ENCODE measurements around the gene RAET1G.
"Not testable (repeated sequence)": the region's sequence is repeated elsewhere in the genome, so short reads cannot be mapped to it uniquely, and the experiment has no call there.

Gene RAET1G

DNA sequence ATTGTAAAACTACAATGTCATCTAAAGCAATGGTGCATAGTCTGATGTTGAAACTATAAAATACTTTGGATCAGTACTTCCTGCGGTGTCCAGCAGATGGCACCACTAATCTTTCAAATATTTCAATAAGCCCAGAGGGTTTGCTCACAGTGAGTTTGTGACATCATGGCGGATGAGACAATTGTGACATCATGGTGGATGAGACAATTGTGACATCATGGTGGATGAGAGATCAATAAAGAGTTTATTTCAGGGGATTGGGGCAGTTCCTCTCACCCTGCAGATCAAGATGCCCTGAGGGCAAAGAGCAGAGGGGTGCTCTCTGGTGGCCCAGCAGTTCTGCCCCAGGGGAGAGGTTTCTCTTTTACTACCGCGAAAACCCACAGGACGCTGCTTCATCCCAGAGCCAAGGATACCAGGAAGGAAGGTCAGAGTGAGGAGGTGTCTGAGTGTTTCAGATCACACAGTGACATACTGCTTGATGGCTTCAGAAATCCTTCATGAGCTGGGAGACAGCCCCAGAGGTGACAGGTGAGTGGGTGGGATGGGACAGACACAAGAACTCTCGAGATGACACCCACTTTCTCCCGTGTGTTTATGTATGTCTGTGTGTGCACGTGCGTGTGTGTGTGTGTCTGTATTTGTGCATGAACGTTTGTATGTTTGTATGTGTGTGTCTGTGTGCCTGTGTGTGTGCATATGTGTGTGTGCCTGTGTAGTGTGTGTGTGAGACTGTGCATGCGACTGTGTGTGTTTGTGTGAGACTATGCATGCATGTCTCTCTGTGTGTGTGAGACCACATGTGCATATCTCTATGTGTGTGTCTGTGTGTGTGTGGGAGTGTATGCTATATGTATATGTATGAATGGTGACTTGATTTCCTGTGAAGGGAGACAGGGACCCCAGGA, 11.6 kb upstream of the RAET1G start:
- peak; percentile 33 for DNase-seq (ENCODE audit: low read depth, low spot score)

DNA sequence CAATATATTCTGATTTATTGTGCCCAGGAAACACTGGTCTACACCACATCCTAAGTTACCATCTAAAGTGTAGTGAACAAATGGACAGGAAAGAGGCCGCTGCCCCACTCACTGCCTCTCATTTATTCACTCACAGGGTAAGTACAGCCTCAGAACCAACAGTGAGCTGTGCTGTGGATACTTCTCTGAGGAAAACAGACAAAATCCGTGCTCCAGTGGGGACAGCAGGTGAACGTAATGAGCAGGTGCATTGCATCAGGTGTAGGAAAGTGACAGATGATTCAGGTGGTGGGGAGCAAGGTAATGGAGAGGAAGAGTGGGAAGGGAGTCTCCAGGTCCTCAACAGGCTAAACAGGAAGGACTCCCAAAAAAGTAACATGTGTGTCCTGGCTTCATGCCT, 10.5 kb upstream of the RAET1G start:
- DNase-seq (ENCODE audit: low read depth, low spot score) = no peak

DNA sequence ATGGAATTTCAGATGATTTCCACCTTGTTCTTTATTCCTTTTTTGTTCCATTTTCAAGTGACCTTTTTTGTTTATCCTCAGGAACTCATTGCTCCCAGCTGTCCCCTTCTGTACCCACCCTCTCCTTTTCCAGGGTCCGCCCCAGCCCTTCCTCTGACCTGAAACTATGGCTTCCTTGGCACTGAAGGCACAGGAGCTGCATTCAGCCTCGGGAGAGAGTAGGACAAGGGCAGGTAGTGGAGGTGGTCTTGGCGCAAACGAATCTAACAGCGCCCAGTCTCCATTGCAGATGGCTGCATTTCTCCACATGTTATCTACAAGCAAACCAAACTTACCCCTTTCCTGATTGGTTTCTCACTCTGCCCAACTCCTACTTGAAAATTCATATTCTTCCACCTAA, 10.1 kb upstream of the RAET1G start:
- no peak for DNase-seq (ENCODE audit: low read depth, low spot score)

GRCh38 chr6:149931501-149931900, 8.6 kb upstream of the RAET1G start:
- DNase-seq (ENCODE audit: low read depth, low spot score) = no peak

DNA sequence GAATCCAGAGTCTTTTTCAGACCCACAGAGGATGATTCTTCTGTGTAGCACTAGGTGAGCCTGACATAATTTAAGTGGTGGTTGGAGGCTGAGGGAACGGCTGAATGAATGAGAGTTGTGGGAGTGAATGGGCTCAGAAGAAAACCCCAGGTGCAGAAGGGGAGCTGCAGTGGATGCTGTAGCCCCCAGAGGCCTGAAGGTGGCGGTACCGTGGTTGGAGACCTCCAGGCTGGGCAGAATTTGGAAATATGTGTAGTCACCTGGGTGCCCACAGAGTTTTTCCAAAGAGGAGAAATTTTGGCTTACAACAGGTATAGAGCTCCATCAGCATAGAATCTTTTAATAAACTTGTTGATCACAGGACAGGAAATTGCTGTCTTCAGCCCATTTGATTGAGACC, 6.5 kb upstream of the RAET1G start:
- no peak for DNase-seq (ENCODE audit: low read depth, low spot score)

DNA sequence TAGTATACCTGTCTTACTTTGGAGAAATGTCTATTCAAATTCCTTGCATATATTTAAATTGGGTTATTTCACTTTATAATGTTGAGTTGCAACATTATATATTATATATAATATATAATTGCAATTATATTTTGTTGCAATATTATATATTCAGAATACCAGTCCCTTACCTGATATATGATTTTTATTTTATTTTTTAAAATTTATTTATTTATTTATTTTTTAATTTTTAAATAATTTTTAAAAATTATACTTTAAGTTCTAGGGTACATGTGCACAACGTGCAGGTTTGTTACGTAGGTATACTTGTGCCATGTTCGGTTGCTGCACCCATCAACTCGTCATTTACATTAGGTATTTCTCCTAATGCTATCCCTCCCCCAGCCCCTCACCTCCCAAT, 4.1 kb upstream of the RAET1G start:
- not testable (repeated sequence) for DNase-seq (ENCODE audit: low read depth, low spot score)

DNA sequence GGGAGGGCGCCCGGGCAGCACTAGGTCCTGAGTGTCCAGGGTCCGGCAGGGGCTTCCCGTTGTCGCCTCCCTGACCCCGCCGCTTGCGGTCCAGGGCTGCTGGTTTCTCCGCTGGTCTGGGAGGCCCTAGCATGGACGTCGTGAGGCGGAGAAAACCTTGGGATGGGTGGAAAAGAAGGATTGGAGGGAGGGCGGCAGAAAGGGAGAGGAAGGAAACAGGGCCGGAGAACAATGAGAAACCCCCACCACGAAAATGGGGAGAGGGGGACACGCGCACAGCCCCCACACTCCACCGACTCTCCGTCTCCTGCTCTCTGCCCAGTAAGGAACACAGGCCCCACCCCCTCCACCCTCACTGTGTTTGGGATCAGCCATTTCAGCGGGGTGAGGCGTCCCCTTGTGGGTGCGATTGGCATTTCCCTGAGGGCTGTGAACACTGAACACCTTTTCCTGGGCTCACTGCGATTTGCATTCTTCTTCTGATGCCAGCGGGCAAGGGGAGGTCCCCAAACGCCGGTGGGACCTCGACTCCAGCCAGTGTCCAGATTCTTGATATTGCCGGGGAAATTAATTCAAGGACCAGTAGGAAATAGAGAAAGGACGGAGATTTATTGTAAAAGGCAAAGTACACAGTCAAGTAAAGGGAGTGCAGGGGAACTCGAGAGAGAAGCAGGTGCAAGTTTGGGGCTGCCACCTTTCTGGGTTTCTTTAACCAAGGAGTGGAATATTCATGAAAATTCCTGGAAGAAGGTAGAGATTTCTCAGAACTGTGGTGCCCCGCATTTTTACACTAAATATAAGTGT, 3.3 kb upstream of the RAET1G start:
- no peak for DNase-seq (ENCODE audit: low read depth, low spot score)

GRCh38 chr6:149925253-149925973, 2.5 kb upstream of the RAET1G start:
- no peak for DNase-seq (ENCODE audit: low read depth, low spot score)

- DNase-seq (ENCODE audit: low read depth, low spot score) = no peak
These were observed 2.0 kb upstream of the RAET1G start for GRCh38 chr6:149924933-149925252.

DNA sequence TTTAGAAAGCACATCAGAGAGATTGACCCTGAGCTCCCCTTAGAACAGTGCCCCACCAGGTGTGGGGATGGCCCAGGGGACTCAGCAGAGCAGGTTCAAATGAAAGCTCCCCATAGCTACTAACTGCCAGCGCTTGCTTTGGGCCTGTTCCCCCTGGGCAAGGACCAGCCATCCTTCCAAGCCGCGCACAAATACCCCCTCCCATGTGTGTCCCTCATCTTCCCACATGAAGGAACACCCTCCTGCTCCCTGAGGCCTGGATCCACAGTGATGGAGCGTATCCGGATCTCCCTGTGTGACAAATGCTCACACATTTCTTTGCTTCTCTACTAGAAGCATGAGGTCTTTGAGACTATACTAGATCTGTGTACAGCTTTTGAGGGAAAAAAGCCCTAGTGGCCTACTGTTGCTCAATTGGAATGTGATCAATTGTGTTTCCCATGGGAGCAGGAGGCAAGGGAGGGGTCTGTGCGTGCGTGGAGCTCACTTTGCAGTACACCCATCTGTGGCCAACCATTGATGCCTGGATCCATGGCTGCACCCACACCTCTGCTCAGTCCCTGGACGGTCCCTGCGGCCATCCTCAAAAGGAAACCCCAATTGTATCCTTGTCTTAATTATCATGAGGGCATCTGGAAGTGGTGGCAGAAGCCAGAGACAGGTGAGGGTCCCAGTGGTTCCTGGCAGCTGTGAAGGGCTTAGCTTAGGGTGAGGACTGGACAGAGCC, 1.4 kb upstream of the RAET1G start:
- DNase-seq (ENCODE audit: low read depth, low spot score) = no peak

DNA sequence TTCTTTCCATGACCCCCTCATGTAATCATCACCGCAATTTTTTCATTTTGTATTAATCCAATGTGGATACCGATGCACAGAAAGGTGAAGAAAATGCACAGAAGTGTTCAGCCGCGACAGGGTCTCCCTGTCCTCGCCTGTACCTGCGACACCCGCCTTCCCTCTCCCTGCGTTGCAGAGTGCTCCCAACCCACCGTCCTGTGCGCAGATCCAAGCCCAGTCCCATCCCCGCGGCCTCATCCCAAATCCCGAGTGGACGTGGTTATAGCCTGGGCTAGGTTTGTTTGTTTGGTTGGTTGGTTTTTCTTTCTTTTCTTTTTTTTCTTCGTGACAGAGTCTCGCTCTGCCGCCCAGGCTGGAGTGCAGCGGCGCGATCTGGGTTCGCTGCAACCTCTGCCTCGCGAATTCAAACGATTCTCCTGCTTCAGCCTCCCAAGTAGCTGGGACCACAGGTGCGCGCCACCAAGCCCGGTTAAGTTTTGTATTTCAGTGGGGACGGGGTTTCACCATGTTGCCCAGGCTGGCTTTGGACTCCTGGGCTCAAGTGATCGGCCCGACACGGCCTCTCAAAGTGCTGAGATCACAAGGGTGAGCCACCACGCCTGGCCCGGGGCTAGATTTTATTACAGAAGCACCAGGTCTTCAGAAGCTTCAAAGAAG, 536 bp upstream of the RAET1G start:
- no peak for DNase-seq (ENCODE audit: low read depth, low spot score)

DNA sequence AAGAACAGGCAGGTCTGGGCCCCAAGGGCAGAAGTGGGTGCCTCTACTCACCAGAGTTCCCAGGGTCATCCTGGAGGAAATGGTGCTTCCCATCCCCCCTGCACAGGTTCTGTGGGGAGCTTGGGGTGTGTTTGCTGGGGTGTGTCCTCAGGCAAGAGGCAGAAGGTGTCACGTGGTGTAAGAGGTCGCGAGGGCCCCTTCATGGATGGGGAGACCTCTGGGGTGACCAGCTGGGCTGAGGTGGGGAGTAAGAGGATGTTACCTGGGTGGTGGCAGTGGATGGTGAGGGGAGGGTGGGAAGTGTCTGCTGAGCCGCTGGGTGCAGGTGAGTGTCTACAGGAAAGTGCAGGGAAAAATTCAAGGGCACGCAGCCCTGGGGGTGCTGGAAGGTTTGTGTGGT, 830 bp downstream of the RAET1G start:
- not testable (repeated sequence) for DNase-seq (ENCODE audit: low read depth, low spot score)

DNA sequence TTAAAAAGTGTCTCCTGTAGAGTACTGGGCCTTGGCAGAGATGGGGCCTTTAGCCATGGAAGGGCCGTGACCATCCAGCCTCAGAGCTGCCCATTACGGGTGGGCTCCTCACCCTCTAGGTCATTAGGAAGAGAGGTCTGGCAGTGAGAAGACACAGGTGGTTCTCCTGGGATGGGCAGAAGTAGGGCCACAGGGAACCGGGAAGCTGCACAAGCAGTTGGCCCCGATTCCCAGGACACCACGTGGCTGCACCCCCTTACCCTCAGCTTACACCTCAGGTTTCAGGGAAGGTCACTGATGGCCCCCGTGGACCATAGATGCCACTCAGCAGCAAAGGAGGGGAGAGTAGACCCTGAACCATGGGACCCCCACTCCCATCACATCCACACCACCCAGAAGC, 1.6 kb downstream of the RAET1G start:
- no peak for DNase-seq (ENCODE audit: low read depth, low spot score)

- DNase-seq (ENCODE audit: low read depth, low spot score) = no peak
These were observed 3.1 kb downstream of the RAET1G start for GRCh38 chr6:149919834-149920225.

DNA sequence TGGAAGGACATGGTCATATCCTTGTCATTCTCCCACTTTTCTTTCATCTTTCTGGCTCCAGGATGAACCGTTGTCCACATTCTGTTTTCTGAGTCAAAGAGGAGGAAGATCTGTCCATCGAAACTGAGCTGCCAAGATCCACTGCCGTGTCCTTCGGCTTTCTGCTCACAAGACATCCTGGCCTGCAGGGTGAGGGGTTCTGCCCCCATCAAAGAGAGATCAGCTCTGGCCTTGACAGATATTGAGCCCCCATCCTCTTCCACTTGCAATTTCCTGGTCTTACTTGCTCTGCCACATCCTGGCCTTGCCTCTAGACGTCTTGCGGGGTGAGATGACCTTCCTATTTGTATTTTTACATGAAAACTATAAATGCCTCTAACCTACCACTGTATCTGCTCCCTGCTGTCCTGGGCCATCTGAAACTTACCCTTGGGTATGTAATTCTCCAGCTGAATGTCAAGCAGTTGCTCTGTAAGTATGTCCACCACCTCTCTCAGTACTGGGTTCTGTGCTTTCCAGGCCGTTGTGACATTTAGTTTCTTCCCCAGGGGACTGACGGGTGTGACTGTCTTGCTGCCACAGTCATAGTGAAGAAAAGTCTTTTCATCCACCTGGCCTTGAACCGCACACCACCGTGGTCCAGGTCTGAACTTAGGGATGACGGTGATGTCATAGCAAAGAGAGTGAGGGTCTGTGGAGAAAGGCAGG, 3.6 kb downstream of the RAET1G start:
- DNase-seq (ENCODE audit: low read depth, low spot score) = not testable (repeated sequence)

GRCh38 chr6:149918151-149918905, 4.6 kb downstream of the RAET1G start:
- no peak for DNase-seq (ENCODE audit: low read depth, low spot score)

DNA sequence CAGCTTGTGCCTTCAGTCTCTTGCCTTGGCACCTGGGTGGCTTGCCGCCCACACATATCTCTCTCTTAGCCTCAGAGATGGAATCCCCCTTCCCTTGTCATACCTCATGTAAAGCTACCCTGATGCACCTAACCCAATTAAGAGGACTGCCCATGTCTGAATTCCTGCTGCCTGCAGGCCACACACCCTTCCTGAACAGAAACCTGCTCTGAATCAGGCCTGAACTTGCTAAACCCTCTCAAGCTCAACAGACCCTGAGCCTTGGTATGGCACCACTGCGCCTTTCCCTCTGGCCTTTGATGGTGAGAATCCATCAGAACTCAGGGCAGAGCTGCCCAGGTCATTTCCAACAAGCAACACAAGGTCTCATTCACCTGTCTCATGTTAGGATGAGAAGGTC, 5.2 kb downstream of the RAET1G start:
- DNase-seq (ENCODE audit: low read depth, low spot score) = no peak

DNA sequence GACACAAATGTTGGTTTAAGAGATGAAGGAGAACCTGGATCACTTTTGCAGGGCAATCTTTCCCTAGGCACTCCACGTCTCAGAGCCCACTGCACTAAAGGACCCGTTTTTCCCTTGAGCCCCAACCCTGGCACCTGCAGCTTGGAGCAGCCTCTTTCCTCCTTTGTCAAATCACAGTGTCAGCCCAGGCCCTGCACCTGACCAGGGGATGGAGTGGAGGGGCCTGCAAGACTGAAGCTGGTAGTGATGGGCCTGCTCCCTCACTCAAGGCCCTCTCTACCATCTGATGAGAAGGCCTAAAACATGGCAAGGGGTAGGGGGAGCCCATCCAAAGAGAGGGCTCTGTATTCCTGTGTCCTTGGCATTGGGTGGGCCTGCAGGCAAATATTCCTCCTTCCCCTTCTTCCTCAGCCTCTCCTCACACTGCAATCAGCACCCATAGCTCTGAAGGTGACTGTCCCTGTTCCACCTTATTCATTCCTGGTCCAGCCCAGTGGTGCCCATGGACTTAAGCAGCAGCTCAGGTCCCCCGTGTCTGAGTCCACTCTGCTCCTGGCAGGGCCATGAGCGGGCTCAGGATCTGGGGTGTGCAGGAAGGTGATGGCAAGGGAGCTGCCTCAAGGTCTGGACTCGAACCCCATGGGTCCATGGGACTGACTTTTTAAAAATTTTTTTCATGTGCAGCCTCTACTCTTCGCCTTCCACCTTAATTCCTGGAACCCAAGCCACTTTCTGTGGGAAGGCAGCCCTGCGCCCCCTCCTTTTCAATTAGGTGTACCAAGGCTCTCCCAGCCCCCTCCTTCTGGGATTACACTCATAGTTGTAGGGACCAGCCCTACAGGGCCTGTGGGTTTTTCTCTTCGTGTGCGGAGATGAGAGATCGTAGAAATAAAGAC, 6.7 kb downstream of the RAET1G start:
- DNase-seq (ENCODE audit: low read depth, low spot score) = no peak

All from brain pericyte (primary cell).